Uterus (tissue), 2 donors: ENCODE measurements around the gene NELL2.

Experiments
- POLR2A ChIP-seq, 2 donors: fragments of 450-650 bp; IDR thresholded peaks; one replicate each; pipeline ENCODE4 v1.6.1; 2016; ENCODE audit warnings: antibody characterized with exemption in 2 of 2, mild to moderate bottlenecking in 1 of 2, moderate library complexity in 1 of 2
- TF ChIP-seq, protein P1 (sequence below), 4 experiments: fragments of 200-600 bp in 2 of 4; fragments of 450-650 bp in 2 of 4; sonication (generic) in 2 of 4; IDR thresholded peaks; one replicate each; pipeline ENCODE4 v1.5.1; 2016 to 2019; ENCODE audit warnings: antibody characterized with exemption in 4 of 4, mild to moderate bottlenecking in 2 of 4, moderate library complexity in 1 of 4

- TF ChIP-seq, protein P1, sequence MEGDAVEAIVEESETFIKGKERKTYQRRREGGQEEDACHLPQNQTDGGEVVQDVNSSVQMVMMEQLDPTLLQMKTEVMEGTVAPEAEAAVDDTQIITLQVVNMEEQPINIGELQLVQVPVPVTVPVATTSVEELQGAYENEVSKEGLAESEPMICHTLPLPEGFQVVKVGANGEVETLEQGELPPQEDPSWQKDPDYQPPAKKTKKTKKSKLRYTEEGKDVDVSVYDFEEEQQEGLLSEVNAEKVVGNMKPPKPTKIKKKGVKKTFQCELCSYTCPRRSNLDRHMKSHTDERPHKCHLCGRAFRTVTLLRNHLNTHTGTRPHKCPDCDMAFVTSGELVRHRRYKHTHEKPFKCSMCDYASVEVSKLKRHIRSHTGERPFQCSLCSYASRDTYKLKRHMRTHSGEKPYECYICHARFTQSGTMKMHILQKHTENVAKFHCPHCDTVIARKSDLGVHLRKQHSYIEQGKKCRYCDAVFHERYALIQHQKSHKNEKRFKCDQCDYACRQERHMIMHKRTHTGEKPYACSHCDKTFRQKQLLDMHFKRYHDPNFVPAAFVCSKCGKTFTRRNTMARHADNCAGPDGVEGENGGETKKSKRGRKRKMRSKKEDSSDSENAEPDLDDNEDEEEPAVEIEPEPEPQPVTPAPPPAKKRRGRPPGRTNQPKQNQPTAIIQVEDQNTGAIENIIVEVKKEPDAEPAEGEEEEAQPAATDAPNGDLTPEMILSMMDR (IDR thresholded peaks at IDR 0.05): no peak
- TF ChIP-seq POLR2A (IDR thresholded peaks at IDR 0.05): no peak
These were observed 56.2 kb downstream of the NELL2 start for GRCh38 chr12:44819884-44820283.
